Activated T-helper 1 cell treated with anti-CD3 and anti-CD28 coated beads, Interleukin-2, amount 50 U/mL, for 16 hours (primary cell): ENCODE data around the gene EMP1.

Source experiments
- DNase-seq, 2 donors: peaks; one replicate each; pipeline ENCODE4 v3.0.0-alpha.2; 2020; ENCODE audit warnings: low read depth in 1 of 2, low spot score in 1 of 2

EMP1 gene

GRCh38 chr12:13195785-13196129 is 769 bp upstream of the EMP1 start:
- DNase-seq = no peak

GRCh38 chr12:13197032-13197431 is 506 bp downstream of the EMP1 start:
- no peak for DNase-seq

- no peak for DNase-seq
These were observed 1.1 kb downstream of the EMP1 start for GRCh38 chr12:13197526-13198143.

GRCh38 chr12:13198241-13198640 is 1.7 kb downstream of the EMP1 start:
- no peak for DNase-seq

- no peak for DNase-seq
These were observed 2.4 kb downstream of the EMP1 start for GRCh38 chr12:13198876-13199275.

- DNase-seq = no peak
These were observed 3.1 kb downstream of the EMP1 start for GRCh38 chr12:13199592-13199991.

GRCh38 chr12:13200841-13201240 is 4.3 kb downstream of the EMP1 start:
- DNase-seq = no peak

GRCh38 chr12:13203034-13203922 is 6.8 kb downstream of the EMP1 start:
- DNase-seq = no peak

- DNase-seq = no peak
These were observed 7.9 kb downstream of the EMP1 start for GRCh38 chr12:13204428-13204827.

GRCh38 chr12:13205809-13206559 is 9.5 kb downstream of the EMP1 start:
- no peak for DNase-seq

GRCh38 chr12:13206560-13206897 is 10.0 kb downstream of the EMP1 start:
- no peak for DNase-seq

- no peak for DNase-seq
These were observed 12.3 kb downstream of the EMP1 start for GRCh38 chr12:13208533-13209435.

- DNase-seq = no peak
These were observed 13.1 kb downstream of the EMP1 start for GRCh38 chr12:13209436-13210235.

GRCh38 chr12:13210236-13211190 is 14.0 kb downstream of the EMP1 start:
- no peak for DNase-seq

GRCh38 chr12:13211191-13211858 is 14.8 kb downstream of the EMP1 start:
- DNase-seq = no peak

GRCh38 chr12:13211859-13212664 is 15.5 kb downstream of the EMP1 start:
- peak; percentile 30 to 37 for DNase-seq

- DNase-seq = no peak
These were observed 18.5 kb downstream of the EMP1 start for GRCh38 chr12:13215056-13215455.

GRCh38 chr12:13218641-13219040 is 22.1 kb downstream of the EMP1 start:
- no peak for DNase-seq
